Hepatocyte (in vitro differentiated cells): Measurements from ENCODE around the gene IQCH.

Experiments used
- CTCF ChIP-seq: fragments of 200-600 bp; sonication (generic); IDR thresholded peaks from 2 replicates; pipeline ENCODE4 v1.5.1; 2016; ENCODE audit warnings: antibody characterized with exemption, mild to moderate bottlenecking; ENCODE audit not compliant: poor library complexity
- EZH2phosphoT487 ChIP-seq: fragments of 200-600 bp; sonication (generic); IDR thresholded peaks from one replicate; pipeline ENCODE4 v1.6.1; 2018; ENCODE audit warnings: antibody characterized with exemption, mild to moderate bottlenecking, low read depth, moderate library complexity; ENCODE audit not compliant: unreplicated experiment, severe bottlenecking

GRCh38 chr15:67242708-67243111 is 11.9 kb upstream of the IQCH start:
- TF ChIP-seq CTCF (no peak), EZH2phosphoT487 (no peak)
